Esophagus mucosa (tissue), 1 donor: Measurements from ENCODE around the gene SFMBT1. TPM values are rescaled to one million over a fixed set of nuclear protein-coding genes. Genes with fewer than 3 reads are reported as not detected.

Experiments
- ATAC-seq: fragments of 200-7000 bp; cut with Tn5 transposase; one replicate; pipeline ENCODE4 v1.9.1; 2020
- total RNA-seq: library from RNA; stranded (reverse); gene quantifications from one replicate; pipeline ENCODE4 v1.2.4, GENCODE V29; 2023
- donor health status: DM: yes; HTN: yes; CAD: no.

SFMBT1 gene
- total RNA-seq, 1 donor from 2014 or later: 5.8 TPM

- no peak for ATAC-seq
Measured at GRCh38 chr3:52920841-52921240, 125.0 kb downstream of the SFMBT1 start.

- no peak for ATAC-seq
Measured at GRCh38 chr3:52917044-52917443, 128.8 kb downstream of the SFMBT1 start.

GRCh38 chr3:52915294-52915693, 130.6 kb downstream of the SFMBT1 start:
- no peak for ATAC-seq

GRCh38 chr3:52912885-52913731, 132.8 kb downstream of the SFMBT1 start:
- no peak for ATAC-seq

- no peak for ATAC-seq
Measured at GRCh38 chr3:52910823-52911222, 135.1 kb downstream of the SFMBT1 start.

- no peak for ATAC-seq
Measured at GRCh38 chr3:52907497-52907896, 138.4 kb downstream of the SFMBT1 start.

- no peak for ATAC-seq
Measured at GRCh38 chr3:52904552-52904951, 141.3 kb downstream of the SFMBT1 start.

- no peak for ATAC-seq
Measured at GRCh38 chr3:52904000-52904399, 141.9 kb downstream of the SFMBT1 start.

GRCh38 chr3:52897130-52898122, 148.4 kb downstream of the SFMBT1 start, which contains the start of gene STIMATE:
Gene STIMATE, minus strand, starts transcription at chr3:52897548. Its CDS starts 98 bp downstream, at chr3:52897450.
- ATAC-seq: peak; percentile 97

GRCh38 chr3:52896613-52897012, 149.3 kb downstream of the SFMBT1 start:
- no peak for ATAC-seq

- ATAC-seq: no peak
Measured at GRCh38 chr3:52896151-52896550, 149.7 kb downstream of the SFMBT1 start.

- no peak for ATAC-seq
Measured at GRCh38 chr3:52895418-52895817, 150.5 kb downstream of the SFMBT1 start.

GRCh38 chr3:52894756-52895155, 151.1 kb downstream of the SFMBT1 start:
- no peak for ATAC-seq

- no peak for ATAC-seq
Measured at GRCh38 chr3:52893723-52894122, 152.2 kb downstream of the SFMBT1 start.

- ATAC-seq: no peak
Measured at GRCh38 chr3:52892625-52893311, 153.1 kb downstream of the SFMBT1 start.

- no peak for ATAC-seq
Measured at GRCh38 chr3:52892290-52892624, 153.6 kb downstream of the SFMBT1 start.

GRCh38 chr3:52891615-52892081, 154.2 kb downstream of the SFMBT1 start:
- no peak for ATAC-seq

GRCh38 chr3:52891164-52891563, 154.7 kb downstream of the SFMBT1 start:
- ATAC-seq: no peak

- peak; percentile 13 for ATAC-seq
Measured at GRCh38 chr3:52890735-52891134, 155.1 kb downstream of the SFMBT1 start.

GRCh38 chr3:52889901-52890300, 156.0 kb downstream of the SFMBT1 start:
- no peak for ATAC-seq

- peak; percentile 9 for ATAC-seq
Measured at GRCh38 chr3:52887166-52887565, 158.7 kb downstream of the SFMBT1 start.

- ATAC-seq: peak; percentile 33
Measured at GRCh38 chr3:52886049-52886730, 159.7 kb downstream of the SFMBT1 start.
